G401.6 (cell line): Measurements from ENCODE around the gene GABRG3.
"Not testable (repeated sequence)": the region's sequence is repeated elsewhere in the genome, so short reads cannot be mapped to it uniquely, and the experiment has no call there.

Source experiments
- FAIRE-seq: peaks from 2 replicates; lab custom pipeline; 2012; peaks lifted over from hg19 to GRCh38; lab: Jason Lieb, UNC

Gene GABRG3

GRCh38 chr15:27003003-27003402 lies 32.0 kb downstream of the GABRG3 start:
- peak; percentile 73 for FAIRE-seq

GRCh38 chr15:27004226-27004625 lies 33.2 kb downstream of the GABRG3 start:
- not testable (repeated sequence) for FAIRE-seq

DNA sequence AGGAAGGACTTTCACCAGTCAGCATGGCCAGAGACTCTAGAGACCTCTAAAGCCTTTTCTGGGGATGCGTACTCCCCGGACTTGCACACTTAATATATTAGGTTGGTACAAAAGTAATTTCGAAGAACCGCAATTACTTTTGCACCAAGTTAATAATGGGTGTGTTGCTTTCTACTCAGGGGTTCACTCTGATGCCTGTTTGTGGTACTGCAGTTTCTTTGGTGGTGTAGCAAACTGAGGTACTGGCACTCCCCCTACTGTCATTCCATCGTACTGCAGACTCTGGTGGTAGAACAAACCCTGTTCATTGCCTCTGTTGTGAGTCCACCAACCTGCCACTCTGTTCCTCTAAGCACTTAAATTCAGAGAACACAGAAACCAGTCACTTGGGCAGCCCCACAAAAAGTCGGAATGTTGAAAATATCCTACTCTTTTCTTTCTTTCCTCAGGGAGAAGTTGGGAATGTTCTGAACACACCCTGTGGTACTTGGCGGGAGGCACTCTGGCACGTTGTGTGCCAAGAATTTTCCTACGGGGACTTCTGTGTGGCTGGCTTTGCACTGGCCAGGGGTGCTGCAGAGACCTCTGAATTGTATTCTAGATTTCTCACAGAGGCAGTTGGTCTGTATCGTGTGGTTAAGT lies 46.3 kb downstream of the GABRG3 start:
- FAIRE-seq = peak; percentile 96

GRCh38 chr15:27019687-27020086 lies 48.7 kb downstream of the GABRG3 start:
- FAIRE-seq = no peak

DNA sequence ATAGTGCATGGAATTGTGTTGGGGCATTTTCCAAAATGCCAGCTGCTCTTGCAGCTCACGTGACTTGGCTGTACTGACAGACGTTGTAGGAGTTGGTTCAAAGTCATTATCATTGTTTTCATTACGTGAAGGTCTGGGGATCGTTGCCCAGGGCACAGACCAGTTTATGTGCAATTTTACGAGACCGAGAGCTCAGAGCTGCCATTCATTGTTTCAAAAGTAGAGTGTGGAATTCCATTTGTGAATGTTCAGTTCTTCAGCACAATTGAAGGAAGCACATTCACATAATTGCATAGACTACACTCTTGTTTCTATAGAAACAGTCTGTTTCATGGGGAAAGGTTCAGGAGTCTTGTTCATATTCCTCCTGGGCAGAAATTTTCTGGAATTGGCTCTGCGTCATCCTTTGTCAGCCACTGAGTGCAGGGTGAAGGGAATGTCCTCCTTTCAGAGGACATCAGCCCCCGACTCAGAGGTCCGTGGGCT lies 54.5 kb downstream of the GABRG3 start:
- no peak for FAIRE-seq

DNA sequence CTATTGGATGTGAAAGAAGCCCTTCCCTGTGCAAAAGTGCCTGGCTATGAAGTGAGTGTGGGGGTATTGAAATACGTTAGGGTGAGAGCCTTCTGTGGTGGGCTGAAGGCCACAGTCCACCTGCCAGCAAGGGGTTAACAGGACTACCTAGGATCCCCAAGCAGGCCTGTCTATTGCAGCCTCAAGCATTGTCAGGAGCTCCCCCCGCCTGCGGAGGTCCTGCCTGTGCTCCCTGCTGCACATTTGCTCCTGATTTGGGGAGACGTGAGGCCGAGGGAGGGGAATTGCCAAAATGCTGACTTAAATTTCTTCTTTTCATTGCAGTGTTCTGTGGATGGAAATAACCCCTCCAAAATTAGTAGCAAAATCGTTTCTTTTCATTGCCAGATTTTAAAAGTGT lies 56.2 kb downstream of the GABRG3 start:
- FAIRE-seq = no peak

DNA sequence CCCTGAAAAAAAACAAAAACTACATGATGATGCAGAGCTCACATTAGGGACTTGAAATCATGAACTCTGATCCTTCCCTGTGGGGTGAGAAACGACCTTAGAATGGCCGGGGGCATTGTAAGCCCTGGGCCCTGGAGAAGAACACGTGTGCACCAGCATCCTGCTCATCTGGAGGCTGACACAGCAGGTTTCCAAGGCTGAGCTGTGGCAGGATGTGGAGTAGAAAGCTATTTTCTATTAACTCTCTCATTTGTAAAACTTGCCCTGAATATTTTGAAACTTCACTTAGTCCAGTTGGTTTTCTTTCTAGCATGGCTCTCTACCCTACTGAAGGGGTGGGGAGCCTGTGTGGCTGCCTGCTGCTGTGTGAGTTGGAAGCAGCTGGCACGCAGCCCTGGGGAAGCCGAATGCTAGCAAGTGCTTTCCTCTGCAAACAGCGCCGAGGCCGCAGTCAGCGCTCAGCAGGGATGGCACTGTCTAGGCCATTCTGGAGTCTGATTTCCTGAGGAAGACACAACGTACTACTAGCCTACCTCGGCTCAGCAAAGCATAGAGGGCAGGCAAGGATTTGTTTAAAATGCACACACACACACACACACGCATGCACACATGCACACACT lies 58.0 kb downstream of the GABRG3 start:
- no peak for FAIRE-seq

DNA sequence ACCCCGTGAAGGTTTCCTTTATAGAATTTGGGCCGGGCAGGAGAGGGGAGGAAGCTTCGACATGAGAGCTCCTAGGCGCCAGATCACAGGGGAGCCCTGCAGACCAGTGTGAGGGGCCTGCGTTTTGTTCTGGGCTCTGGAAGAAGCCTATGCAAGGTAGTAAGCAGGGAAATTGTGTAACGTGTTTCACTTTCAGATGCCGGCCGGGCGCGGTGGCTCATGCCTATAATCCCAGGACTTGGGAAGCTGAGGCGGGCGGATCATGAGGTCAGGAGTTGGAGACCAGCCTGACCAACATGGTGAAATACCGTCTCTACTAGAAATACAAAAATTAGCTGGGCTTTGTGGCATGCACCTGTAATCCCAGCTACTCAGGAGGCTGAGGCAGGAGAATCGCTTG lies 65.2 kb downstream of the GABRG3 start:
- FAIRE-seq = no peak

- no peak for FAIRE-seq
Measured at GRCh38 chr15:27037501-27037900, 66.5 kb downstream of the GABRG3 start.

GRCh38 chr15:27039152-27039551 lies 68.2 kb downstream of the GABRG3 start:
- no peak for FAIRE-seq

GRCh38 chr15:27042230-27042629 lies 71.2 kb downstream of the GABRG3 start:
- no peak for FAIRE-seq

DNA sequence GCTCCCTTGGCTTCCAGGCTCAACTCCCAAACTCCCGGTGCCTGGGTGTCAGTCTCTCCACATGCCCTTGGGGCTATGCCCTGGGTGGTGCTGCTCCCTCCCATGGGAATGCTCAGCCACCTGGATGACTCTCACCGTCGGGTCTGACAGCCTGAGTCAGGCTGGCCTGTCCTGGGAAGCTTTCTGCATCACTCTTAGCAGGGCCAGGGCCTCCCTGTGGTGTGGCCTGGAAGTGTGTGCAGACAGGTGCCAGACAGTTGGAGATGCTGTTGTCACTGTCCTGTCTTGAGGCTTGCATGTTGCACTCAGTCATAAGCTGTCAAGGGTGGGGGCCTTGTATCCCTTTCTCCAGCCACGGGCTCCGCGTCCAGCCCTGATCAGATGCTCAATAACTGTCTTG lies 71.7 kb downstream of the GABRG3 start:
- no peak for FAIRE-seq

- no peak for FAIRE-seq
Measured at GRCh38 chr15:27043770-27044169, 72.8 kb downstream of the GABRG3 start.

DNA sequence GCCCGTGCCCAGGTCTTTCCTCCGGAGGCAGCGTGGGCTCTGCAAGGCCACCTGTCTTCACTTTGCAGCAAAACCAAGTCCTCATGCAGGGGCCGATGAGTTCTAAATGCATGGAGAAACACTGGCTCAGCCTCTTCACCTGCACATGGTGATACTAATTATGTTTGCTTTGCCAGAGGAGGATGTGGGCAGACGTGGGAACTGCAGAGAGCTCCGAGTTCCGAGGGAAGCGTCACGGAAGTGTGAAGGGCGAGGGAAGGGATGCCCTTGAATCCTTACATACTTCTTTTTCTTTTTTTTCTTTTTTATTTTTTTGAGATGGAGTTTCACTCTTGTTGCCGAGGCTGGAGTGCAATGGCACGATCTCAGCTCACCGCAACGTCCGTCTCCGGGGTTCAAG lies 74.8 kb downstream of the GABRG3 start:
- no peak for FAIRE-seq

DNA sequence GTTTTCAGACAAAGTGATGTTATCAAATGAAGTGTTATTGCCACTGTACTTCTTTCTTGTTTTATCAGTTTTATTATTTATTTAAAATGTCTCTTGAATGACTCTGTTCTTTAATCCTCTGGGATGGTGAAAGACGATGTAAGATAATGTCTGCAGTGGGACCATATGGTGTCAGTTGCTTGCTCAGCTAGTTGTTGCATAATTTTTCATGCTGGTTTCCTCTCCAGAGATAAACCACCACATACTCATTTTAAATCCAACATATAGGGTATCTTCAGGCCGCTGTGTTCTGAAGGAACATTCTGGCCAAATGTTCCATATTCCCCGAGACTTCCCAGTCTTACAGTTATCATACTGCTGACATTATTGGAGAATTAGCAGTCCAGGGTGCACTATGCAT lies 75.9 kb downstream of the GABRG3 start:
- FAIRE-seq = no peak

DNA sequence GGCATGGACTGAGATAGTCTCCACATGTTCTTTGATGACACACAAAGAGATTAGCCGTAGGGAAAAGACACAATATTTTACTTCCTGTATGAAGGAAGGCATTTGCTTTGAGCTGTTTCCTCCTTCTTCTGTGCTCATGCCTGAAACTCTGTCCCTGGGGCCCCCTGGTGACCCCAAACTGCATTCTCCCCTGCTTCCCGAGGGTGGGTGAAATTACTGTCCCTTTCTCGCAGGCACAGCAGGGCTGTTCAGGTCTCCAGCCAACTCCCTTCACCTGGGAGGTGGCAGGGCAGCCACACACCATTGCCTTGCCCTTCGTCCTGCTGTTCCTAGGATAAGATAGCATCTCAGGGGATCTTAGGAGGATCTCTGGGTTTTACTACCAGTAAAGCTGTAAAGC lies 79.2 kb downstream of the GABRG3 start:
- no peak for FAIRE-seq

DNA sequence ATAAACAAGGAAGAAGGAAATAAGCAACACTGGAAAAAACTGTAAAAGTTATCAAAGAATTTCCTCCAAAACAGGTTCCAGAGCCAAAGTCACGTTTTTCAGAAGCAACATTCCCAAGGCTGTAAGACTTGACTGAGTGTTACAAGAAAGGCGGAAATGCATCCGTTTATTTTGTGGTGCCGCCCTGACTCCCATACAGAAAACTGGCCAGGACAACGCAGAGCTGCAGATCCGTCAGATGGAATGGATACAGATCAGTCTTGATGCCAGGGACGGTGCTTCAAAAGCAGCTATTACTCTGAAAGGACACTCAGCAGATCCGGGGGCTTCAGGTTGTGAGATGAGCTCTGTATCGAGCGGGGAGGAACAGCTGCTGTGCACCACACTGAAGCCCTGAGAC lies 83.4 kb downstream of the GABRG3 start:
- FAIRE-seq = no peak

- no peak for FAIRE-seq
Measured at GRCh38 chr15:27057904-27058645, 87.1 kb downstream of the GABRG3 start.

DNA sequence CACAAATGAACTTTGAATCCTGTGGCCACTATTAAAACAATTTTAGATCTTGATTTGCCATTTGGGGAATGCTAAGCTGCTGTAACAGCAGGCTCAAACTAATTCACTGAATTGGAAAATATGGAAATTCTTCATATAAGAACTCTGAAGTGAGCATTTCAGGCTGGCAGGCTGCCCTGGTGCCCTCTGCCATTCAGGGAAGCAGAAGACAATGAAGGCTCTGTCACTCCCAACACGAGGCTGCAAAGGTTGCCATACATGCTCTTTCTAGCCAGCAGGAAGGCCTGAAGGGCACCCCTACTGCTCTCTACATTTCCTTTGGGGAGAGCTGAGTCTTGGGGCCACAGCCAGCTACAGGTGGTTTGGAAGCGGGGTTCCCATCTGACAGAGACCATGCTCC lies 88.0 kb downstream of the GABRG3 start:
- no peak for FAIRE-seq

DNA sequence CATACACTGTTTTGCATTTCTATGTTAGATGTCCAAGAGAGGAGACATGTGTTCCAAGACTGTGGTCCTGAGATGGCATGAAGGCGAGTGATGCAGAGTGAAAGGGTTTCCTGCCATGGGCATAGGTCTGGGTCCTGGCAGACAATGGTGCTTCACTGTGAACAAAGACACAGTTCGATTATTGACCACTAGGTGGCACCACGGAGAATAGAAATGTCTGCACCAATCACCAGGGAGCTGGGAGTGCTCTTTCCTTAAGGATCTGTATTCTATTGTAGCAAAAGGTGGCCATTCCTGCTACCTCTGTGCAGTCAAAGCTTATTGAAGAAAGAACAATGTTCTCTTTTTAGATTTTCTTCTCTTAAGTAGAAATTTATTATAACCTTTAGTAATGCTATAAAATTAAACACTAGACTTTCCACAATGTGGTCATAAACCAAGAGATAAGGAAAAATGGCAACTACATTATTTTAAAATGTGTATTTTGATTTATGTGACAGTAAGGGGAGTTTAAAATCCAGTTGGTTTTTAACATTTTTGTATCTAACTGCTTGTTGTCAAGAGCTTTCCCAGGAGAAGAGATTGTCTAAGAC lies 88.7 kb downstream of the GABRG3 start:
- peak; percentile 85 for FAIRE-seq

DNA sequence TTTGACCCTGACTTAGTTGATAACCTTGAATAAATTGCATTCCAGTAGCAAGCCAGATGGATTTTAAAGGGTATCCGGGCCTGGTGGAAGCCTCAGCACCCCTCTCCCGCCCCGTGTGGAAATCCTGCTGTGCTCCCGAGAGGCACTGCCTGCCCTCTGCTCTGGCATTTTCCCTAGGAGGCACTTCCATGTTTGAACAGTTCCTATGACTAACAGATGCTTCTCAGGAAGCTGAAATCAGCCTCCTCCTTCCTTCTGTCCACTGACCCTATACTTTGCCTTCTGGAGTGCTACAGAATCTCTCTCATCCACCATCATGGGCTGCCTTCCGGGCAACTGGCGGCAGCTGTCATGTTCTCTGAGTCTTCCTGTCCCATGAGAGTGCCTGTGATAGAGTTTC lies 90.8 kb downstream of the GABRG3 start:
- no peak for FAIRE-seq

GRCh38 chr15:27062951-27063350 lies 92.0 kb downstream of the GABRG3 start:
- no peak for FAIRE-seq

DNA sequence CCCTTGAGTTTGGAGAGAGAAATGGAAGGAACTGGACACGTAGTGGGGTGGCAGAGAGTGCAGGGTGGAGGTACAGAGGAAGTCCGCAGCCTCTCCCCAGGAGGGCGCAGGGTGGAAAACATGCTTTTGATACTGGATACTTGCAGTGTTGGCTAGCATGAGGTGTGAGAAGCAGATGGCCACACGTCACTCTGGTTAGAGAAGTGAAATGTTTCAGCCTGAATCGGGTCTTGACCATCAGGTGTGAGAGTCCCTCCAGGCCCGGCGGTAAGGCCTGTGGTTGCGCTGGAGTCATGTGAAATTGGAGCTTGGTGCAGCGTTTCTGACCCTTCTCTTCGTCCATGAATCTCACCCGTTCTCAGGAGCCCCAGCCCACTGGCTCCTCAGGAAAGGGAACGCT lies 93.1 kb downstream of the GABRG3 start:
- no peak for FAIRE-seq
